Activated CD4-positive, alpha-beta T cell treated with anti-CD3 and anti-CD28 coated beads, Interleukin-2, amount 10 ng/mL, durations not matched to agents 24 days and 14 days (primary cell): ENCODE data around the gene SPO11. TPM values are rescaled to one million over a fixed set of nuclear protein-coding genes. Genes with fewer than 3 reads are reported as not detected.

ENCODE experiments used
- DNase-seq: peaks from one replicate; pipeline ENCODE4 v3.0.0; 2022
- H3K27ac Mint-ChIP-seq: one replicate; pipeline ENCODE4 v1.8.0; 2022; ENCODE audit warnings: mild to moderate bottlenecking, mixed read lengths
- H3K27me3 Mint-ChIP-seq: one replicate; pipeline ENCODE4 v1.8.0; 2022; ENCODE audit warnings: mixed read lengths
- H3K36me3 Mint-ChIP-seq: one replicate; pipeline ENCODE4 v1.8.0; 2022; ENCODE audit warnings: low read depth, mild to moderate bottlenecking, mixed read lengths
- H3K4me1 Mint-ChIP-seq: one replicate; pipeline ENCODE4 v1.8.0; 2021; ENCODE audit warnings: mixed read lengths
- H3K4me3 Mint-ChIP-seq: one replicate; pipeline ENCODE4 v1.8.0; 2022; ENCODE audit warnings: mild to moderate bottlenecking, moderate library complexity, mixed read lengths
- H3K9me3 Mint-ChIP-seq: one replicate; pipeline ENCODE4 v1.8.0; 2021; ENCODE audit warnings: mixed read lengths
- intact Hi-C: fragments of 100-400 bp; cut with micrococcal nuclease; formaldehyde crosslinking; loops from one replicate; pipeline ENCODE4 v1.15.1; 2023
- total RNA-seq: library from RNA; stranded (reverse); gene quantifications from 2 replicates; pipeline ENCODE4 v1.2.3, GENCODE V29; 2022

SPO11 gene
- total RNA-seq, 1 donor from 2014 or later, result not detected

- H3K9me3 Mint-ChIP-seq, result no peaks in the 10 kb centered on the region
- peak; percentile 90 for DNase-seq
- no peaks in the 10 kb centered on the region for H3K27me3 Mint-ChIP-seq
- peak overlapping the region; percentile 88 for H3K4me3 Mint-ChIP-seq
- H3K4me1 Mint-ChIP-seq, result peaks cover 26% of the 10 kb centered on the region
- peak overlapping the region; percentile 98 for H3K27ac Mint-ChIP-seq
- intact Hi-C loops, result loop anchor here (1.0 to 10.0 kb wide), 5 partner anchors 8 to 1655 kb away; partner anchors contain the start of genes PRELID3B, RAE1 and VAPB
- H3K36me3 Mint-ChIP-seq, result peaks cover 32% of the 10 kb centered on the region
These were observed 60.3 kb downstream of the SPO11 start for GRCh38 chr20:57389695-57390603.

GRCh38 chr20:57390604-57391438, 61.2 kb downstream of the SPO11 start, which contains the start of gene RBM38:
Gene RBM38 (plus strand): TSS chr20:57391396. CDS start chr20:57391582, 186 bp downstream.
- H3K27me3 Mint-ChIP-seq, result no peaks in the 10 kb centered on the region
- peak; percentile 93 for DNase-seq
- H3K4me3 Mint-ChIP-seq, result peak within 1 kb of the TSS; percentile 88
- intact Hi-C loops, result loop anchor here (1.0 to 10.0 kb wide), 4 partner anchors 40 to 1654 kb away; partner anchors contain the start of genes PRELID3B, RAE1 and VAPB
- H3K4me1 Mint-ChIP-seq, result peaks cover 30% of the 10 kb centered on the region
- H3K9me3 Mint-ChIP-seq, result no peaks in the 10 kb centered on the region
- H3K27ac Mint-ChIP-seq, result peak within 1 kb of the TSS; percentile 98
- H3K36me3 Mint-ChIP-seq, result peaks cover 36% of the 10 kb centered on the region

GRCh38 chr20:57391439-57392301, 62.1 kb downstream of the SPO11 start:
- peaks cover 42% of the 10 kb centered on the region for H3K36me3 Mint-ChIP-seq
- peak overlapping the region; percentile 93 for H3K27ac Mint-ChIP-seq
- no peaks in the 10 kb centered on the region for H3K27me3 Mint-ChIP-seq
- DNase-seq, result peak; percentile 80
- intact Hi-C loops, result loop anchor here (2.0 to 10.0 kb wide), 3 partner anchors 227 to 1653 kb away; partner anchors contain the start of genes PRELID3B and VAPB
- H3K4me3 Mint-ChIP-seq, result peak overlapping the region; percentile 87
- no peaks in the 10 kb centered on the region for H3K9me3 Mint-ChIP-seq
- peaks cover 38% of the 10 kb centered on the region for H3K4me1 Mint-ChIP-seq

- H3K4me1 Mint-ChIP-seq, result peaks cover 48% of the 10 kb centered on the region
- no peaks in the 10 kb centered on the region for H3K9me3 Mint-ChIP-seq
- H3K27me3 Mint-ChIP-seq, result no peaks in the 10 kb centered on the region
- H3K27ac Mint-ChIP-seq, result peak overlapping the region; percentile 93
- intact Hi-C loops, result loop anchor here (5.0 to 10.0 kb wide), 2 partner anchors 995 to 1652 kb away; partner anchors contain the start of genes PRELID3B and VAPB
- peak overlapping the region; percentile 87 for H3K4me3 Mint-ChIP-seq
- DNase-seq, result peak; percentile 94
- peaks cover 52% of the 10 kb centered on the region for H3K36me3 Mint-ChIP-seq
These were observed 63.1 kb downstream of the SPO11 start for GRCh38 chr20:57392512-57393271.

Other genes starting within 250 kb of the SPO11 start
- gene BMP7, start 63.2 kb upstream of the SPO11 start, total RNA-seq, result 0.07 TPM in 1 of 2 replicates, not detected in the other
- gene RAE1, start 21.5 kb downstream of the SPO11 start, total RNA-seq, result 58.2 and 63.4 TPM in 2 replicates
- gene RBM38, start 61.6 kb downstream of the SPO11 start, total RNA-seq, result 100 and 103 TPM in 2 replicates
- not detected in 2 replicates for gene CTCFL, start 195.3 kb downstream of the SPO11 start, total RNA-seq
- not detected in 2 replicates for gene PCK1, start 231.3 kb downstream of the SPO11 start, total RNA-seq